HepG2 (cell line): ENCODE results near the gene HCFC1.

Experiments
- ARID2 ChIP-seq: sonication (generic); formaldehyde crosslinking; IDR thresholded peaks from 2 replicates; pipeline ENCODE4 v1.8.1; 2022; ENCODE audit warnings: mild to moderate bottlenecking, missing genetic modification reagents, borderline replicate concordance
- ATF3 ChIP-seq: sonication (generic); formaldehyde crosslinking; IDR thresholded peaks from 2 replicates; pipeline ENCODE4 v1.4.0; 2020; ENCODE audit warnings: missing genetic modification reagents
- MBNL3 ChIP-seq: fragments of 250-450 bp; sonication (Bioruptor Pico); conservative IDR thresholded peaks from 2 replicates; pipeline ENCODE4 v1.8.0; 2022; ENCODE audit warnings: mild to moderate bottlenecking, inconsistent platforms
- RNF2 ChIP-seq: fragments of 450-650 bp; conservative IDR thresholded peaks from 2 replicates; pipeline ENCODE4 v1.6.1; 2016; ENCODE audit warnings: low read depth
- SP4 ChIP-seq: sonication (generic); formaldehyde crosslinking; IDR thresholded peaks from 2 replicates; pipeline ENCODE4 v1.8.1; 2023; ENCODE audit warnings: mild to moderate bottlenecking, missing genetic modification reagents
- ZNF451 ChIP-seq: sonication (generic); formaldehyde crosslinking; IDR thresholded peaks from 2 replicates; pipeline ENCODE4 v1.5.0; 2020; ENCODE audit warnings: mild to moderate bottlenecking, missing genetic modification reagents
- TF ChIP-seq, protein P1 (sequence below): sonication (generic); formaldehyde crosslinking; IDR thresholded peaks from 2 replicates; pipeline ENCODE4 v1.4.0; 2020; ENCODE audit warnings: mild to moderate bottlenecking, missing genetic modification reagents, borderline replicate concordance
- TF ChIP-seq, protein P2 (sequence below): sonication (generic); formaldehyde crosslinking; IDR thresholded peaks from 2 replicates; pipeline ENCODE4 v1.5.0; 2020; ENCODE audit warnings: mild to moderate bottlenecking, missing genetic modification reagents, moderate library complexity

GRCh38 chrX:153951683-153952372 is 19.8 kb downstream of the HCFC1 start:
- TF ChIP-seq SP4 (CRISPR knock-in tag) (no peak), MBNL3 (CRISPR knock-in tag) (no peak), RNF2 (no peak), ZNF451 (CRISPR knock-in tag) (no peak), ATF3 (CRISPR knock-in tag) (no peak), ARID2 (CRISPR knock-in tag) (no peak)
- TF ChIP-seq, protein P1, sequence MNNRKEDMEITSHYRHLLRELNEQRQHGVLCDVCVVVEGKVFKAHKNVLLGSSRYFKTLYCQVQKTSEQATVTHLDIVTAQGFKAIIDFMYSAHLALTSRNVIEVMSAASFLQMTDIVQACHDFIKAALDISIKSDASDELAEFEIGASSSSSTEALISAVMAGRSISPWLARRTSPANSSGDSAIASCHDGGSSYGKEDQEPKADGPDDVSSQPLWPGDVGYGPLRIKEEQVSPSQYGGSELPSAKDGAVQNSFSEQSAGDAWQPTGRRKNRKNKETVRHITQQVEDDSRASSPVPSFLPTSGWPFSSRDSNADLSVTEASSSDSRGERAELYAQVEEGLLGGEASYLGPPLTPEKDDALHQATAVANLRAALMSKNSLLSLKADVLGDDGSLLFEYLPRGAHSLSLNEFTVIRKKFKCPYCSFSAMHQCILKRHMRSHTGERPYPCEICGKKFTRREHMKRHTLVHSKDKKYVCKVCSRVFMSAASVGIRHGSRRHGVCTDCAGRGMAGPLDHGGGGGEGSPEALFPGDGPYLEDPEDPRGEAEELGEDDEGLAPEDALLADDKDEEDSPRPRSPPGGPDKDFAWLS (CRISPR knock-in tag) = no peak
- TF ChIP-seq, protein P2, sequence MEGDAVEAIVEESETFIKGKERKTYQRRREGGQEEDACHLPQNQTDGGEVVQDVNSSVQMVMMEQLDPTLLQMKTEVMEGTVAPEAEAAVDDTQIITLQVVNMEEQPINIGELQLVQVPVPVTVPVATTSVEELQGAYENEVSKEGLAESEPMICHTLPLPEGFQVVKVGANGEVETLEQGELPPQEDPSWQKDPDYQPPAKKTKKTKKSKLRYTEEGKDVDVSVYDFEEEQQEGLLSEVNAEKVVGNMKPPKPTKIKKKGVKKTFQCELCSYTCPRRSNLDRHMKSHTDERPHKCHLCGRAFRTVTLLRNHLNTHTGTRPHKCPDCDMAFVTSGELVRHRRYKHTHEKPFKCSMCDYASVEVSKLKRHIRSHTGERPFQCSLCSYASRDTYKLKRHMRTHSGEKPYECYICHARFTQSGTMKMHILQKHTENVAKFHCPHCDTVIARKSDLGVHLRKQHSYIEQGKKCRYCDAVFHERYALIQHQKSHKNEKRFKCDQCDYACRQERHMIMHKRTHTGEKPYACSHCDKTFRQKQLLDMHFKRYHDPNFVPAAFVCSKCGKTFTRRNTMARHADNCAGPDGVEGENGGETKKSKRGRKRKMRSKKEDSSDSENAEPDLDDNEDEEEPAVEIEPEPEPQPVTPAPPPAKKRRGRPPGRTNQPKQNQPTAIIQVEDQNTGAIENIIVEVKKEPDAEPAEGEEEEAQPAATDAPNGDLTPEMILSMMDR (CRISPR knock-in tag) = no peak
